HCT116 (cell line): Measurements from ENCODE around the gene THADA. TPM values are rescaled to one million over a fixed set of nuclear protein-coding genes. Genes with fewer than 3 reads are reported as not detected.

Experiments
- ATAC-seq: fragments of 200-7000 bp; cut with Tn5 transposase; 2 replicates; pipeline ENCODE4 v1.9.1; 2020; ENCODE audit warnings: mild to moderate bottlenecking, moderate library complexity
- BruUV-seq: library from RNA; stranded (reverse); fragments of 400-500 nt; replicated peaks from 2 replicates; lab custom pipeline; 2021; lab: Mats Ljungman, UMichigan
- CTCF ChIA-PET: fragments of 300-600 bp; sonication (Branson Sonifier 250); formaldehyde crosslinking; loops from one replicate; lab custom pipeline; 2021; ENCODE audit warnings: antibody characterized with exemption; lab: Charles Lee
- POLR2A ChIA-PET: fragments of 300-600, 350-600 bp; sonication (Branson Sonifier 250); formaldehyde crosslinking; loops from one replicate; lab custom pipeline; 2021; ENCODE audit warnings: antibody characterized with exemption; lab: Charles Lee
- RAD21 ChIA-PET, 2 experiments: fragments of 300-600 bp; sonication (Branson Sonifier 250); formaldehyde crosslinking; loops; one replicate each; lab custom pipeline; 2023; ENCODE audit warnings: low total read pairs in 2 of 2; ENCODE audit not compliant: uncharacterized antibody in 2 of 2, unreplicated experiment in 2 of 2, low non-redundant PET in 1 of 2; lab: Charles Lee
- DNase-seq: peaks from one replicate; pipeline ENCODE4 v3.0.0-alpha.2; 2010; ENCODE audit warnings: low read depth, low spot score
- H2AFZ ChIP-seq: fragments of 200-600 bp; shearing (Covaris generic), sonication (generic); 2 replicates; pipeline ENCODE4 v1.6.1; 2017; ENCODE audit warnings: low read depth, mixed run types, mixed read lengths, antibody characterized with exemption, low read length; ENCODE audit not compliant: poor library complexity, severe bottlenecking
- H3K27ac ChIP-seq: 2 replicates; pipeline ENCODE4 v1.5.1; 2012; ENCODE audit warnings: low read depth, low read length
- H3K27me3 ChIP-seq: fragments of 200-600 bp; sonication (generic); 2 replicates; pipeline ENCODE4 v1.6.1; 2016; ENCODE audit warnings: mixed run types, low read length, mixed read lengths; ENCODE audit not compliant: insufficient read depth
- H3K36me3 ChIP-seq, 2 experiments: fragments of 200-500 bp in 1 of 2; fragments of 200-600 bp in 1 of 2; sonication (Bioruptor generic) in 1 of 2; sonication (generic) in 1 of 2; 2 replicates each; pipeline versions ENCODE4 v1.5.1 to v1.6.1; 2014 to 2016; ENCODE audit warnings: low read length in 2 of 2, inconsistent platforms in 1 of 2, mixed read lengths in 1 of 2, mixed run types in 1 of 2; ENCODE audit not compliant: insufficient read depth in 2 of 2, control insufficient read depth in 1 of 2
- H3K4me1 ChIP-seq, 2 experiments: fragments of 200-600 bp in 1 of 2; sonication (generic) in 1 of 2; 2 replicates each; pipeline versions ENCODE4 v1.5.1 to v1.6.1; 2012 to 2017; ENCODE audit warnings: low read length in 2 of 2, inconsistent platforms in 1 of 2, mild to moderate bottlenecking in 1 of 2, mixed read lengths in 1 of 2, mixed run types in 1 of 2, moderate library complexity in 1 of 2; ENCODE audit not compliant: insufficient read depth in 2 of 2, control insufficient read depth in 1 of 2
- H3K4me2 ChIP-seq: fragments of 200-600 bp; sonication (generic); 2 replicates; pipeline ENCODE4 v1.6.1; 2017; ENCODE audit warnings: mixed run types, low read length, mixed read lengths
- H3K4me3 ChIP-seq, 2 experiments: fragments of 200-600 bp in 1 of 2; sonication (generic) in 1 of 2; replicated peaks in 1 of 2; 2 replicates each; pipeline ENCODE4 v1.5.1; 2011 to 2016; ENCODE audit warnings: low read length in 2 of 2, control low read depth in 1 of 2, low read depth in 1 of 2, mild to moderate bottlenecking in 1 of 2, mixed read lengths in 1 of 2, mixed run types in 1 of 2
- H3K79me2 ChIP-seq: fragments of 200-600 bp; sonication (generic); 2 replicates; pipeline ENCODE4 v1.6.1; 2017; ENCODE audit warnings: mild to moderate bottlenecking, mixed run types, low read length, moderate library complexity, mixed read lengths; ENCODE audit not compliant: insufficient read depth
- H3K9ac ChIP-seq: fragments of 200-600 bp; sonication (generic); 2 replicates; pipeline ENCODE4 v1.6.1; 2016; ENCODE audit warnings: low read length, mixed read lengths
- H3K9me2 ChIP-seq: fragments of 200-600 bp; sonication (generic), shearing (Covaris generic); 2 replicates; pipeline ENCODE4 v1.6.1; 2017; ENCODE audit warnings: mixed run types, mild to moderate bottlenecking, moderate library complexity; ENCODE audit not compliant: insufficient read depth
- H3K9me3 ChIP-seq, 2 experiments: fragments of 200-500 bp in 1 of 2; fragments of 200-600 bp in 1 of 2; sonication (Bioruptor generic) in 1 of 2; sonication (generic) in 1 of 2; 2 replicates each; pipeline ENCODE4 v1.6.1; 2014 to 2017; ENCODE audit warnings: low read length in 2 of 2, mixed read lengths in 2 of 2, inconsistent platforms in 1 of 2, low read depth in 1 of 2, mild to moderate bottlenecking in 1 of 2, mixed run types in 1 of 2, moderate library complexity in 1 of 2; ENCODE audit not compliant: control insufficient read depth in 1 of 2, insufficient read depth in 1 of 2
- H4K20me1 ChIP-seq: fragments of 200-600 bp; sonication (generic), shearing (Covaris generic); 2 replicates; pipeline ENCODE4 v1.6.1; 2017; ENCODE audit warnings: mixed run types, mild to moderate bottlenecking, moderate library complexity; ENCODE audit not compliant: insufficient read depth
- CBX3 ChIP-seq: IDR thresholded peaks from 2 replicates; pipeline ENCODE4 v1.6.1; 2012; ENCODE audit warnings: low read depth
- ELF1 ChIP-seq: IDR thresholded peaks from 2 replicates; pipeline ENCODE4 v1.6.1; 2012; ENCODE audit warnings: low read depth, borderline replicate concordance
- EZH2 ChIP-seq: fragments of 200-600 bp; sonication (generic); IDR thresholded peaks from 2 replicates; pipeline ENCODE4 v1.6.1; 2017; ENCODE audit warnings: antibody characterized with exemption, mixed run types
- EZH2phosphoT487 ChIP-seq: fragments of 200-600 bp; IDR thresholded peaks from 2 replicates; pipeline ENCODE4 v1.6.1; 2018; ENCODE audit warnings: antibody characterized with exemption, borderline replicate concordance
- POLR2A ChIP-seq: IDR thresholded peaks from 2 replicates; pipeline ENCODE4 v1.7.0; 2011; ENCODE audit warnings: borderline replicate concordance; ENCODE audit not compliant: insufficient read depth, insufficient read length; ENCODE audit errors: extremely low read depth
- POLR2AphosphoS5 ChIP-seq: IDR thresholded peaks from 2 replicates; pipeline ENCODE4 v1.6.1; 2011; ENCODE audit warnings: mild to moderate bottlenecking, low read depth, low read length, moderate library complexity
- TCF7L2 ChIP-seq: IDR thresholded peaks from 2 replicates; pipeline ENCODE4 v1.7.0; 2011; ENCODE audit warnings: borderline replicate concordance, inconsistent platforms; ENCODE audit not compliant: insufficient read depth, insufficient read length; ENCODE audit errors: extremely low read depth
- intact Hi-C: fragments of 100-400 bp; cut with micrococcal nuclease; formaldehyde crosslinking; loops from 2 replicates; pipeline ENCODE4 v1.10.0; 2022
- total RNA-seq: library from RNA; stranded (reverse); gene quantifications from one replicate; pipeline ENCODE4 v1.2.1, GENCODE V29; 2021; ENCODE audit not compliant: unreplicated experiment
- TF ChIP-seq, protein P1 (sequence below), 3 experiments: fragments of 200-600 bp in 1 of 3; sonication (generic) in 1 of 3; IDR thresholded peaks in 2 of 3; conservative IDR thresholded peaks in 1 of 3; 2 replicates each; pipeline ENCODE4 v1.5.1; 2012 to 2017; ENCODE audit warnings: low read depth in 2 of 3, low read length in 2 of 3, antibody characterized with exemption in 1 of 3, borderline replicate concordance in 1 of 3, control low read depth in 1 of 3, mild to moderate bottlenecking in 1 of 3, mixed read lengths in 1 of 3, mixed run types in 1 of 3, moderate library complexity in 1 of 3; ENCODE audit not compliant: insufficient read depth in 1 of 3
- TF ChIP-seq, protein P2 (sequence below): IDR thresholded peaks from 2 replicates; pipeline ENCODE4 v1.6.1; 2012
- TF ChIP-seq, protein P3 (sequence below): IDR thresholded peaks from 2 replicates; pipeline ENCODE4 v1.6.1; 2011; ENCODE audit warnings: mild to moderate bottlenecking, low read length, moderate library complexity; ENCODE audit not compliant: insufficient replicate concordance; ENCODE audit errors: extremely low read depth

Gene THADA
- total RNA-seq, 1 experiment from 2014 or later, result 30.7 TPM

DNA sequence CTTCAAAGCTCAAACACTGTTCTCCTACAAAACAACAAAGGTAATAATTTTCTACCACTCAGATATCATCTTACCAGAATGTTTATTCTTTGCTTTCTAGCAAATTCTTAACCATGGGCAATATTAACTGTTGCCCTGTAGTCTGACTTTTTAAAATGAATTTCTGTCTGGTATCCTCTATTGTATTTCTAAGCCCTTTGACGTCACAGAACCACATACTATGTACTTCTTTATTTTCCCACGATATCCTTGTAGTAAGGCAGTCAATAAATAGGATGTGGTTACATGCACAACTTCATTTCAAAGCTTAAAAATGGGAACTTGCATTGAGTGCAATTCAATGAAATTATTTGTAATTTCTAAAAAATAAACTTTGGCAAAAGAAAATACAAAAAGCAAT lies 58.7 kb downstream of the THADA start:
- intact Hi-C loops, result no loop called here
- no peak for DNase-seq

More for the DNA sequence above, 58.7 kb downstream of the THADA start:
- BruUV-seq, result no TSS peak
- Histone ChIP-seq H3K36me3 (peaks cover 0 to 2% of the 10 kb centered on the region in 2 experiments; a peak in 1 of 4 replicates), H2AFZ (no peak overlapping the region), H3K9me3 (no peaks in the 10 kb centered on the region), H3K4me3 (no peak overlapping the region), H4K20me1 (no peaks in the 10 kb centered on the region), H3K4me1 (no peaks in the 10 kb centered on the region), H3K9me2 (no peaks in the 10 kb centered on the region), H3K79me2 (no peaks in the 10 kb centered on the region), H3K27ac (no peak overlapping the region), H3K27me3 (no peaks in the 10 kb centered on the region), H3K4me2 (no peak overlapping the region), H3K9ac (no peak overlapping the region)
- ChIA-PET CTCF (no interaction called here), RAD21 (no interaction called here), POLR2A (no interaction called here)
- ATAC-seq, result no peak
- TF ChIP-seq EZH2phosphoT487 (no peak), TCF7L2 (no peak), CBX3 (no peak), ELF1 (no peak), POLR2AphosphoS5 (no peak), POLR2A (no peak), EZH2 (no peak)
- TF ChIP-seq, protein P1, sequence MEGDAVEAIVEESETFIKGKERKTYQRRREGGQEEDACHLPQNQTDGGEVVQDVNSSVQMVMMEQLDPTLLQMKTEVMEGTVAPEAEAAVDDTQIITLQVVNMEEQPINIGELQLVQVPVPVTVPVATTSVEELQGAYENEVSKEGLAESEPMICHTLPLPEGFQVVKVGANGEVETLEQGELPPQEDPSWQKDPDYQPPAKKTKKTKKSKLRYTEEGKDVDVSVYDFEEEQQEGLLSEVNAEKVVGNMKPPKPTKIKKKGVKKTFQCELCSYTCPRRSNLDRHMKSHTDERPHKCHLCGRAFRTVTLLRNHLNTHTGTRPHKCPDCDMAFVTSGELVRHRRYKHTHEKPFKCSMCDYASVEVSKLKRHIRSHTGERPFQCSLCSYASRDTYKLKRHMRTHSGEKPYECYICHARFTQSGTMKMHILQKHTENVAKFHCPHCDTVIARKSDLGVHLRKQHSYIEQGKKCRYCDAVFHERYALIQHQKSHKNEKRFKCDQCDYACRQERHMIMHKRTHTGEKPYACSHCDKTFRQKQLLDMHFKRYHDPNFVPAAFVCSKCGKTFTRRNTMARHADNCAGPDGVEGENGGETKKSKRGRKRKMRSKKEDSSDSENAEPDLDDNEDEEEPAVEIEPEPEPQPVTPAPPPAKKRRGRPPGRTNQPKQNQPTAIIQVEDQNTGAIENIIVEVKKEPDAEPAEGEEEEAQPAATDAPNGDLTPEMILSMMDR (IDR thresholded peaks at IDR 0.05 in 2 of 3, conservative IDR thresholded peaks at IDR 0.05 in 1 of 3; ENCODE audit: borderline replicate concordance in 1 of 3, insufficient read depth in 1 of 3, low read depth in 2 of 3, low read length in 2 of 3), result no peak
- TF ChIP-seq, protein P2, sequence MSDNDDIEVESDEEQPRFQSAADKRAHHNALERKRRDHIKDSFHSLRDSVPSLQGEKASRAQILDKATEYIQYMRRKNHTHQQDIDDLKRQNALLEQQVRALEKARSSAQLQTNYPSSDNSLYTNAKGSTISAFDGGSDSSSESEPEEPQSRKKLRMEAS, result no peak
- TF ChIP-seq, protein P3, sequence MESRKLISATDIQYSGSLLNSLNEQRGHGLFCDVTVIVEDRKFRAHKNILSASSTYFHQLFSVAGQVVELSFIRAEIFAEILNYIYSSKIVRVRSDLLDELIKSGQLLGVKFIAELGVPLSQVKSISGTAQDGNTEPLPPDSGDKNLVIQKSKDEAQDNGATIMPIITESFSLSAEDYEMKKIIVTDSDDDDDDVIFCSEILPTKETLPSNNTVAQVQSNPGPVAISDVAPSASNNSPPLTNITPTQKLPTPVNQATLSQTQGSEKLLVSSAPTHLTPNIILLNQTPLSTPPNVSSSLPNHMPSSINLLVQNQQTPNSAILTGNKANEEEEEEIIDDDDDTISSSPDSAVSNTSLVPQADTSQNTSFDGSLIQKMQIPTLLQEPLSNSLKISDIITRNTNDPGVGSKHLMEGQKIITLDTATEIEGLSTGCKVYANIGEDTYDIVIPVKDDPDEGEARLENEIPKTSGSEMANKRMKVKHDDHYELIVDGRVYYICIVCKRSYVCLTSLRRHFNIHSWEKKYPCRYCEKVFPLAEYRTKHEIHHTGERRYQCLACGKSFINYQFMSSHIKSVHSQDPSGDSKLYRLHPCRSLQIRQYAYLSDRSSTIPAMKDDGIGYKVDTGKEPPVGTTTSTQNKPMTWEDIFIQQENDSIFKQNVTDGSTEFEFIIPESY, result no peak
